Left lung (tissue), 10 donors: Measurements from ENCODE around the gene ACE. TPM values are rescaled to one million over a fixed set of nuclear protein-coding genes. Genes with fewer than 3 reads are reported as not detected.

ENCODE experiments used
- ATAC-seq: fragments of 200-7000 bp; cut with Tn5 transposase; one replicate; pipeline ENCODE4 v1.9.1; 2020; ENCODE audit warnings: moderate library complexity
- DNase-seq, 4 donors: peaks; one replicate each; pipeline ENCODE4 v3.0.0-alpha.2; 2013 to 2020
- H3K27ac ChIP-seq, 2 donors: fragments of 200-600 bp; sonication (generic) in 1 of 2; one replicate each; pipeline versions ENCODE4 v1.5.0 to v1.8.0; 2020 to 2021
- H3K27me3 ChIP-seq, 2 donors: fragments of 200-600 bp; sonication (generic) in 1 of 2; one replicate each; pipeline versions ENCODE4 v1.5.0 to v1.8.0; 2020 to 2021
- H3K36me3 ChIP-seq, 2 donors: fragments of 200-600 bp; sonication (generic) in 1 of 2; one replicate each; pipeline versions ENCODE4 v1.5.0 to v1.8.0; 2020 to 2021
- H3K4me1 ChIP-seq, 2 donors: fragments of 200-600 bp; one replicate each; pipeline ENCODE4 v1.8.0; 2021
- H3K4me3 ChIP-seq, 2 donors: fragments of 200-600 bp; sonication (generic) in 1 of 2; one replicate each; pipeline versions ENCODE4 v1.5.0 to v1.8.0; 2020 to 2021; ENCODE audit warnings: mild to moderate bottlenecking in 1 of 2
- H3K9me3 ChIP-seq, 2 donors: fragments of 200-600 bp; sonication (generic) in 1 of 2; one replicate each; pipeline versions ENCODE4 v1.5.0 to v1.8.0; 2020 to 2021
- intact Hi-C, 2 donors: fragments of 100-400 bp; cut with DNase I; formaldehyde crosslinking; loops; one replicate each; pipeline versions ENCODE4 v1.11.2 to v1.14.2; 2022
- polyA plus RNA-seq, 6 donors: library from polyadenylated mRNA; unstranded; fragments of 120-200 nt; gene quantifications; one replicate each; pipeline ENCODE4 v1.2.1, GENCODE V29; 2013; ENCODE audit not compliant: insufficient read length in 6 of 6
- total RNA-seq, 2 donors: library from RNA; stranded (reverse); fragmentation: NEBNext Ultra II Directional; extraction: Animal tissue kit (Norgen Biotek cat#: 25700); gene quantifications; one replicate each; pipeline ENCODE4 v1.2.1, GENCODE V29; 2021
- TF ChIP-seq, protein P1 (sequence below), 2 donors: fragments of 200-600 bp; sonication (generic) in 1 of 2; IDR thresholded peaks; one replicate each; pipeline versions ENCODE4 v1.5.0 to v1.8.0; 2021; ENCODE audit warnings: antibody characterized with exemption in 2 of 2
- donor health status: DM: no; HTN: yes; CAD: no.
- donor health status: DM: no; HTN: no; CAD: no.

Gene ACE
- total and polyA plus RNA-seq, 8 donors: 39.9 to 72.0 (median 55.3) TPM

GRCh38 chr17:63436523-63437110 is 40.2 kb upstream of the ACE start:
- TF ChIP-seq, protein P1, sequence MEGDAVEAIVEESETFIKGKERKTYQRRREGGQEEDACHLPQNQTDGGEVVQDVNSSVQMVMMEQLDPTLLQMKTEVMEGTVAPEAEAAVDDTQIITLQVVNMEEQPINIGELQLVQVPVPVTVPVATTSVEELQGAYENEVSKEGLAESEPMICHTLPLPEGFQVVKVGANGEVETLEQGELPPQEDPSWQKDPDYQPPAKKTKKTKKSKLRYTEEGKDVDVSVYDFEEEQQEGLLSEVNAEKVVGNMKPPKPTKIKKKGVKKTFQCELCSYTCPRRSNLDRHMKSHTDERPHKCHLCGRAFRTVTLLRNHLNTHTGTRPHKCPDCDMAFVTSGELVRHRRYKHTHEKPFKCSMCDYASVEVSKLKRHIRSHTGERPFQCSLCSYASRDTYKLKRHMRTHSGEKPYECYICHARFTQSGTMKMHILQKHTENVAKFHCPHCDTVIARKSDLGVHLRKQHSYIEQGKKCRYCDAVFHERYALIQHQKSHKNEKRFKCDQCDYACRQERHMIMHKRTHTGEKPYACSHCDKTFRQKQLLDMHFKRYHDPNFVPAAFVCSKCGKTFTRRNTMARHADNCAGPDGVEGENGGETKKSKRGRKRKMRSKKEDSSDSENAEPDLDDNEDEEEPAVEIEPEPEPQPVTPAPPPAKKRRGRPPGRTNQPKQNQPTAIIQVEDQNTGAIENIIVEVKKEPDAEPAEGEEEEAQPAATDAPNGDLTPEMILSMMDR (IDR thresholded peaks at IDR 0.05): no peak
- ATAC-seq (no peak), DNase-seq (peak in 1 of 4 donors; percentile 70)
- peaks cover 42 to 88% of the 10 kb centered on the region in 2 donors for H3K4me1 ChIP-seq
- H3K36me3 ChIP-seq: peaks cover 0 to 10% of the 10 kb centered on the region in 2 donors
- H3K27me3 ChIP-seq: no peaks in the 10 kb centered on the region
- intact Hi-C loops: no loop called here
- no peak overlapping the region for H3K4me3 ChIP-seq
- peak overlapping the region in 1 of 2 donors; percentile 13 for H3K27ac ChIP-seq
- H3K9me3 ChIP-seq: no peaks in the 10 kb centered on the region

GRCh38 chr17:63437287-63438091 is 39.4 kb upstream of the ACE start:
- Histone ChIP-seq H3K4me1 (peaks cover 42 to 80% of the 10 kb centered on the region in 2 donors), H3K27me3 (no peaks in the 10 kb centered on the region), H3K27ac (peak overlapping the region in 1 of 2 donors; percentile 13), H3K36me3 (peaks cover 0 to 10% of the 10 kb centered on the region in 2 donors), H3K4me3 (no peak overlapping the region), H3K9me3 (no peaks in the 10 kb centered on the region)
- ATAC-seq: no peak
- intact Hi-C loops: no loop called here
- TF ChIP-seq, protein P1 (IDR thresholded peaks at IDR 0.05): no peak
- DNase-seq: peak in 1 of 4 donors; percentile 70

GRCh38 chr17:63438092-63439051 is 38.5 kb upstream of the ACE start:
- Histone ChIP-seq H3K4me1 (peaks cover 36 to 78% of the 10 kb centered on the region in 2 donors), H3K27me3 (no peaks in the 10 kb centered on the region), H3K4me3 (no peak overlapping the region), H3K27ac (peak overlapping the region in 1 of 2 donors; percentile 62), H3K9me3 (no peaks in the 10 kb centered on the region), H3K36me3 (peaks cover 0 to 10% of the 10 kb centered on the region in 2 donors)
- TF ChIP-seq, protein P1 (IDR thresholded peaks at IDR 0.05): no peak
- DNase-seq (peak in 2 of 4 donors; percentile 26 to 78), ATAC-seq (peak; percentile 29)
- intact Hi-C loops: no loop called here

DNA sequence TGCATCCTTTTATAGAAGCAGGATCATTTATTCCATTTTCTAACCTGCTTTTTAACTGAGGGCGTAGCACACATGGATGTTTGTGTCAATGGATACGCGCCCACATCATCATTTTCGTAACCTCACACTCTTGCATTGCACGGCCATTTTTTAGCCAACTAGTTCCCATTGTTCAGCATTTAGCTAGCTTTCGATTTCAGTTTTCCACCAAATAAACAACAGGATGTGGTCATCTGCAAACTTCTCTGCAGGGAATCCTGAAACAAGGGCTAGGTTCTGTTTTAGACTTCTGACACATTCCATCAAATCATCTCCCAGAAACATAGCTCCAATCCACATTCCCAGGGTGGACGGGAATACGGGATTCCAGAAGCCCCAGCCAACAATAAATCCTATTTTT is 37.2 kb upstream of the ACE start:
- H3K9me3 ChIP-seq: no peaks in the 10 kb centered on the region
- H3K27ac ChIP-seq: peak overlapping the region; percentile 58 to 62
- no peak overlapping the region for H3K4me3 ChIP-seq
- H3K36me3 ChIP-seq: peaks cover 0 to 6% of the 10 kb centered on the region in 2 donors
- ATAC-seq (no peak), DNase-seq (no peak)
- intact Hi-C loops: no loop called here
- H3K4me1 ChIP-seq: peaks cover 23 to 75% of the 10 kb centered on the region in 2 donors
- TF ChIP-seq, protein P1 (IDR thresholded peaks at IDR 0.05): no peak
- no peaks in the 10 kb centered on the region for H3K27me3 ChIP-seq
